GM12872 (cell line): ENCODE measurements around the gene GRB10.

Source experiments
- TF ChIP-seq, protein P1 (sequence below): IDR thresholded peaks from 3 replicates; pipeline ENCODE4 v1.5.1; 2011; ENCODE audit warnings: low read depth, mild to moderate bottlenecking, low read length, moderate library complexity; ENCODE audit not compliant: insufficient read depth

GRB10 gene

DNA sequence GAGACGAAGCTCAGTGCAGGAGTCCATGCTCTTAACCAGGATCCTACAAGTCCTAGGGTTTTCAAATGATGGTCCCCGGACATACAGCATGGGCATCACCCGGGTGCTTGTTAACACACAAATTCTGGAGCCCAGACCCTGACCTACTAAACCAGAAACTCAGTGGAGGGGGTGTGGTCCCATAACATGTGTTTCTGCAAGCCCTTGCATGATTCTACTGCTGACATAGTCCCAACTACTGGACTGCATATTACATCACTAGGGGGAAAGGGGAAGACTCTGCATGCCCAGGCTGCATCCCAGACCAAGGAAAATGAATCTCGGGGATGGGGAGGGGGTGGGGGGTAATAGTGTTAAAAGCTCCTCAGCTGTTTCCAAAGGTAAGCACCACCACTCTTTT lies 40.3 kb downstream of the GRB10 start:
- TF ChIP-seq, protein P1, sequence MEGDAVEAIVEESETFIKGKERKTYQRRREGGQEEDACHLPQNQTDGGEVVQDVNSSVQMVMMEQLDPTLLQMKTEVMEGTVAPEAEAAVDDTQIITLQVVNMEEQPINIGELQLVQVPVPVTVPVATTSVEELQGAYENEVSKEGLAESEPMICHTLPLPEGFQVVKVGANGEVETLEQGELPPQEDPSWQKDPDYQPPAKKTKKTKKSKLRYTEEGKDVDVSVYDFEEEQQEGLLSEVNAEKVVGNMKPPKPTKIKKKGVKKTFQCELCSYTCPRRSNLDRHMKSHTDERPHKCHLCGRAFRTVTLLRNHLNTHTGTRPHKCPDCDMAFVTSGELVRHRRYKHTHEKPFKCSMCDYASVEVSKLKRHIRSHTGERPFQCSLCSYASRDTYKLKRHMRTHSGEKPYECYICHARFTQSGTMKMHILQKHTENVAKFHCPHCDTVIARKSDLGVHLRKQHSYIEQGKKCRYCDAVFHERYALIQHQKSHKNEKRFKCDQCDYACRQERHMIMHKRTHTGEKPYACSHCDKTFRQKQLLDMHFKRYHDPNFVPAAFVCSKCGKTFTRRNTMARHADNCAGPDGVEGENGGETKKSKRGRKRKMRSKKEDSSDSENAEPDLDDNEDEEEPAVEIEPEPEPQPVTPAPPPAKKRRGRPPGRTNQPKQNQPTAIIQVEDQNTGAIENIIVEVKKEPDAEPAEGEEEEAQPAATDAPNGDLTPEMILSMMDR, result no peak

DNA sequence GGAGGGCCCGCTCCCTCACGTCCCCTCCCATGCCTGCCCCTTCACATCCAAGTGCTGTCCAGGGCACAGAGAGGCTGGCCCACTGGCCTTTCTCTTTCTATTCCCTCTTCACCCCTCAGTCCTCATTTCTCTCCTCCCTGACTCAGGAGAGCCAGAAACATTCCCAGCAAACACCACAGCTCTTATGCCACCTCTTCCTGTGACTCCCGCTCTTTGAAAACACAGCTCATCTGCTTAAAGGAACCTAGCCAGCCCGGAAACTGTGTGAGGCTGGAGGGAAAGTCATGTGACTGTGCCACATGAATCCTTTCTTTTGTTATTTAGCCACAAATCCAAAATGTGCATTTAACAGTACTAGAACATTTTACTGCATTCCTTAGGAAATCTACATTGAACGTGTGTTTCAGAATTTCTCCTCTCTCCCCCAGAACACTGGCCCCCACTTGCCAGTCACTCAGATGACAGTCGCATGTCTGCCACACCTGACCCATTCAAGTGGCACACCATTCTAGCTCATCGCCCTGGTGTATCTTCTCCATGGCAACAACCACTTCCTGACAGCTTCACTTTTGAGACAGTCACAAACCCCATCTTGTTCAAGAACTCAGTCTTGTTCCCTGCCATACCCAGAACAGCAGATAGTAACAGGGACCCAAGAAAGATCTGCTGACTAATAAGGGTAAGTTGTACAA lies 42.8 kb downstream of the GRB10 start:
- TF ChIP-seq, protein P1, result no peak

DNA sequence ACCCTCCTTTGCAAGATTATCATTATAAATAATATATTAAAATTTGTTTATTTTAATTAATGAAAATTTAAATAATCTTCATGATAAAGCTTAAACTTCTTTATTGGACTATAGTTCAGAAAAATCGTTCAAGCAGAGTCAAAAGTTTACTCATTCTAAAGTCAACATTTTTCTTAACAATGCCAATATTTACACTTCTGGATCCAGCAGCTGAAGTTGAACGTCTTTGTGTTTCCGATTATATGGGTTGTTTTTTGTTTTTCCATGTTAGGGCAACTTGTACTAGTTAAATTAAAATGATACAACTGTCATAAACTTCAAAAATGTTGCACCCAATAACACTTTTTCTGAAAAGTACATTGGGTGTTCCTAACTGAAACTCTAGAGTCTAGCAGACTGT lies 43.8 kb downstream of the GRB10 start:
- TF ChIP-seq, protein P1, result no peak

DNA sequence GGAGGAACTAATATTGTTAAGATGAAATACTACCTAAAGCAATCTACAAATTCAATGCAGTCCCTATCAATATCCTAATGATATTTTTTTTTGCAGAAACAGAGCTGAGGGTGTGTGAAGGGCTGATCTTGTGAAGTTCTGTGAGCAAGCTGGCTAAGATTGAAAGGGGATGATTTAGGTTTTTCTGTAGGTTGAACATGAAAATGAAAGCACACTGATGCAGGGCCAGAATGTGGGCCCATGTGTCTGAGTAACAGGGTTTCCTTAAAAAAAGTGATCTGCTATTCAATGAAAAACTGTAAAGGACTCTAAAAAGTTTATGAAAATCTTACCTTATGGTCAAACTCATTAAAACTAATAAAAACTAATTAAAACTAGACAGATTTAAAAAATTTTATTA lies 47.4 kb downstream of the GRB10 start:
- TF ChIP-seq, protein P1, result no peak

DNA sequence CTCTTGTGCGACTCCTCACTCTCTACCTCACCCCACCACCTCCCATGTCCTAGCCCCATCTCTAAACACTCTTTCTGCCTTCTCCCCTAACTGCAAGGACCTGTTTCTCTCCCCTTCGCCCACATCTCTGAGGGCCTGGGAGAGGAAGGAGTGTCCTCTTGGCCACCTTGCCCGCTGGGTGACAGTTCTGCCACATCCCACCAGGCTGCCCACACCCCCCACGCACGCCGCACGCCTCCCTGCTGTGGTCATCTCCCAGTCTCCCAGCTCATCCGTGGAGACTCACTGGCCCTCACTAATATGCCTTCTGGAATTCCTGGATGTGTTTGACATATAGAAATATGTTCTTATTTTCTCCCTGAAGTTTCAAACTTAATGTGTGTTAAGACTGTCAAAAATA lies 48.5 kb downstream of the GRB10 start:
- TF ChIP-seq, protein P1, result no peak

DNA sequence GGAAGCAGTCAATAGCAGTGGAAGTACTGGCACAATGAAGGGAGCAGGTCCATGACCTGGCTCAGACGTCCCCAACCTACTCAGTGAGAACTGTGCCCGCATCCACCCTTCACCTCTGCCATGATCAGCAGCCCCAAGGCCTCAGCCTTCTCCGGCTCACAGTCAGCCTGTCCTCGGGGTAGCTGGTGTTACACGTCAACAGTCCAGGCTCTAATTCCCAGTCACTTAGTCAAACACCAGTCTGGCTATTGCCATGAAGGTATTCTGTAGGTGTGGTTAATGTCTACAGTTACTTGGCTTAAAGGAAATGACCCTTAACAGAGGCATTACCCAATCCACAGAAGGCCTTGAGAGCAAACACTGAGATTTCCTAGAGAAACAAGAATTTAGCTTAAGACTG lies 49.1 kb downstream of the GRB10 start:
- TF ChIP-seq, protein P1, result no peak

DNA sequence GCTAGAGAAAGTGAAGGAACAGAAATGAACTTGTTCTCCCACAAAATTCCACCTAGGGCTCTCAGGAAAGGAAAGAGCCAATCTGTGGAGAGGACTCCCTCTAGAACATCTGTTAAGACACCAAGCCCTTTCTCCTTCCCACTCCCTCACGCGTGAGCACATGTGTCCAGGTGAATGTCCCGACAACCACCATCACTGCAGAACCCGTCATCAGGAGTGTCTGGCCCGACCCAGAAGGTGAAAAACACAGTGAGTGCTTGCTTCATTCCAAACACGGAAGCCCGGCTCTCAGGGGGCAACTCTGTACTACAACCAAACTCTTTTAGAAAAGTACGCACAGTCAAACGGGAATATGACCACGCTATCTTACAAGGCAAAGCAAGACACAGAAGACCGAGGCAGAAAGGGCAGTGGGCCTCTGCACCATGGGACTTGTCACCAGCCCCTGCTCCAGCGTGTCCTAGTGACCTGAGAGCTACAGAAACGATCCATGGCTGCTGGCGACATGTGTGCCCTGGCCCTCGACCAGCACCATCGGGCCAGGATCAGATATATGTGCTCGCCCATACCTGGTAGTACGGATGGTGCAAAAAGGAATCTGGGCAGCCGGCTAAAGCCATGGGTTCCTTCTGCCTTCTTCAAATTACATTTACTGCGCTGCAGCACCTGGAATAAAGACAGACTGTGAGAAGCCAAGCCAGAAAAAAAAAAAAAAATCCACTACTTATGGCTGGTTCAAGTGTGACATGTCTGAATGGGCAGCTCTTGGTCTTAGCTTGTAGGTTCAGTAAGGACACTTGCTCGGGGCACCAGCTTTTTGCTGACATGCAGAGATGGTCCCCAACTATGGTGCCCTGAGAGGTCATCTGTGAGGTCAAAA lies 50.8 kb downstream of the GRB10 start:
- TF ChIP-seq, protein P1, result no peak
